OCI-LY3 (cell line): Measurements from ENCODE around the gene ZMYND10.

Source experiments
- CTCF ChIP-seq: fragments of 200-600, 300-600 bp; sonication (generic); IDR thresholded peaks from 2 replicates; pipeline ENCODE4 v1.5.1; 2014; ENCODE audit warnings: antibody characterized with exemption, low read length, low read depth
- EZH2phosphoT487 ChIP-seq: fragments of 200-600 bp; shearing (Covaris generic); IDR thresholded peaks from 2 replicates; pipeline ENCODE4 v1.6.1; 2018; ENCODE audit warnings: antibody characterized with exemption, mixed run types, low read depth

GRCh38 chr3:50354850-50355249 is 9.3 kb upstream of the ZMYND10 start:
- no peak for TF ChIP-seq CTCF
- TF ChIP-seq EZH2phosphoT487, result no peak
